VCaP (cell line): Measurements from ENCODE around the gene RBM6.
A peak's percentile ranks its signal among the peaks of the same experiment; 100 is the strongest.

Experiments used
- H3K27ac ChIP-seq: fragments of 450-650 bp; 2 replicates; pipeline ENCODE4 v1.5.1; 2017
- CTCF ChIP-seq: fragments of 450-650 bp; conservative IDR thresholded peaks from 2 replicates; pipeline ENCODE4 v1.5.1; 2017; ENCODE audit warnings: mild to moderate bottlenecking, moderate library complexity

RBM6 gene

GRCh38 chr3:50100956-50101845 lies 161.3 kb downstream of the RBM6 start:
- TF ChIP-seq CTCF: no peak
- H3K27ac ChIP-seq: no peak overlapping the region

DNA sequence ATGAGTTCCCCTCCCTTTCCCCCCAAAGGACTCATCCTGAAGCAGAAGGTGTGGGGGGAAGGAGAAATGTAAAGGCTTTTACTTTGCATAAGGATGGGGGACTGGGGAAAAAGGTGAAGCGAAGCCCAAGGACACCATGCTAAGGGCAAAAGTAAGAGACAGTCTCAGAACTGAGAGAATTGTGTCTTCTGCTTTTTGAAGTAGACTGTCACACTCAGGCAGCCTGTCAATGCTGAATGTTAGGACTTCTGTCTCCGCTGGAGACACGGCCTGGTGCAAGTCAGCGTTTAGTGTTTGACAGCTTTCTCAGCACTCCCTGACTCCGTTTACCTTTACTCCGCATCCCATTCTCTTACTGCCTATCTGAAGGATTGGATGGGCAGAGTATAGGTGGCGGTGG lies 162.6 kb downstream of the RBM6 start:
- H3K27ac ChIP-seq: no peak overlapping the region; the same call in 1 of the 2 replicates
- TF ChIP-seq CTCF: no peak

- TF ChIP-seq CTCF: no peak
- H3K27ac ChIP-seq: no peak overlapping the region
Observed at GRCh38 chr3:50111757-50112156, 171.8 kb downstream of the RBM6 start.

DNA sequence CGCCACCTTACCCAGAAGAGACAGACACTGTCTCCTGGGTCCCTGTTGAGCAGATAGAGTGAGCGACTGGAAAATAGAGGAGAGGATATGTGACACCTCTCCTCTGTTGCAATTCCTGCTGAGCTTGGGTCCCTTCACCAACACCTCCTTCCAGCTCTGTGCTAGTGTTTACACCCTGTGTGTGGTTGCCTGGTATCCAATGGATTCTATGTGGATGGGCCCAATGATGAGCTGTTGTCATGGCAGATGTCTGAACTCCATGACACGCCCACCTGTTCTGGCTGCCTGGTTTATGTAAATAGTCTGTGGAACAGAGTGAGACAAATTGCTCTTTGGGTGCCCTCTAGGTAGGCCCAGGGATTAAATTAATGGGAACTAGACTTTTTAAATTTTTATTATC lies 172.5 kb downstream of the RBM6 start:
- no peak for TF ChIP-seq CTCF
- H3K27ac ChIP-seq: no peak overlapping the region

DNA sequence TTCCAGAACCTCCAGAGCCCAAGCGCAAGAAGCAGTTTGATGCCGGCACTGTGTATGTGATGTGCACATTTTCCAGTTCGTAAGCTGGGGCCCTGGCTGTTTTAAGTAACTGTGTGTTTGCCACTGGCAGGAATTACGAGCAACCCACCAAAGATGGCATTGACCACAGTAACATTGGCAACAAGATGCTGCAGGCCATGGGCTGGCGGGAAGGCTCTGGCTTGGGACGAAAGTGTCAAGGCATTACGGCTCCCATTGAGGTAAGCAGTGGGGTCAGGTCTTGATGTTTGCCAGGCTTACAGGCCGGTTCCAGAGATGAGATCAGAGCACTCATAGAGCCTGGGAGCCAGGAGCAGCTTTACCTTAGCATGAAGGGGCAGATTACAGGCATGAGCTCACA lies 177.2 kb downstream of the RBM6 start:
- no peak for TF ChIP-seq CTCF
- H3K27ac ChIP-seq: peak overlapping the region; percentile 9; the same call in 1 of the 2 replicates

- TF ChIP-seq CTCF: no peak
- no peak overlapping the region for H3K27ac ChIP-seq
Observed at GRCh38 chr3:50118237-50118636, 178.3 kb downstream of the RBM6 start.

DNA sequence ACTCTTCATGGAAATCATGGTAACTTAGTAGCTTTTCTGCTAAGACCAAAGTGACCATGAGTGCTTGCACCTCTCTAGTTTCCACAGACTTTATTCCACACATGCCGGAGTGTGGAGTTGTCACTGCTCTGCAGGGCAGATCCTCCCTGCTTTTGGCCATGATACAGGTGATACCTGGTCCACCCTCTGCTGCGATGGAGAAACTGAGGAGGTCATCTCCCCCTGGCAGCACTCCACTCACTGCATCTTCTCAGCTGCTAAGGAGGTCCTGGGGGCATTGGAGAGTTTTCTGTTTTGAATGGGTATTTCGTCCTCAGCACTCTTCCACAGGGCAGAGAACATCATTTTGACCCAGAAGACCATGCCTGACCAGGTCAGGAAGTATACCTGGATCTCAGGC lies 179.8 kb downstream of the RBM6 start:
- no peak overlapping the region for H3K27ac ChIP-seq
- TF ChIP-seq CTCF: no peak
